B cell (primary cell): ENCODE measurements around the gene TXNDC17. TPM values are rescaled to one million over a fixed set of nuclear protein-coding genes. Genes with fewer than 3 reads are reported as not detected.

Experiments used
- ATAC-seq: fragments of 200-7000 bp; cut with Tn5 transposase; one replicate; pipeline ENCODE4 v1.10.0; 2021; ENCODE audit warnings: low read depth, mild to moderate bottlenecking, moderate number of reproducible peaks, moderate library complexity
- CTCF ChIA-PET: fragments of 350-600 bp; sonication (Branson Sonifier 250); formaldehyde crosslinking; loops from one replicate; lab custom pipeline; 2021; ENCODE audit warnings: antibody characterized with exemption, inconsistent platforms; lab: Charles Lee
- POLR2A ChIA-PET: fragments of 350-600 bp; sonication (Branson Sonifier 250); formaldehyde crosslinking; loops from one replicate; lab custom pipeline; 2021; ENCODE audit warnings: antibody characterized with exemption; lab: Charles Lee
- DNase-seq: peaks from one replicate; pipeline ENCODE4 v3.0.0; 2013
- H2AFZ ChIP-seq: 2 replicates; pipeline ENCODE4 v1.6.1; 2012; ENCODE audit warnings: mild to moderate bottlenecking, low read depth, low read length; ENCODE audit not compliant: insufficient read depth, poor library complexity, severe bottlenecking
- H3K27ac ChIP-seq, 2 donors: 1 replicate in 1 of 2; 2 replicates in 1 of 2; pipeline ENCODE4 v1.5.1; 2012 to 2013; ENCODE audit warnings: low read length in 2 of 2, mild to moderate bottlenecking in 2 of 2, moderate library complexity in 1 of 2
- H3K27me3 ChIP-seq, 4 experiments: fragments of 200-600 bp in 1 of 4; sonication (generic) in 1 of 4; replicated peaks in 1 of 4; 1 replicate in 2 of 4; 2 replicates in 2 of 4; pipeline versions ENCODE4 v1.6.1 to v1.7.0; 2013 to 2016; ENCODE audit warnings: low read length in 3 of 4, mild to moderate bottlenecking in 2 of 4, mixed read lengths in 1 of 4, moderate library complexity in 1 of 4; ENCODE audit not compliant: insufficient read depth in 4 of 4, control insufficient read depth in 3 of 4; ENCODE audit errors: control extremely low read depth in 1 of 4
- H3K36me3 ChIP-seq, 2 experiments: replicated peaks in 1 of 2; 1 replicate in 1 of 2; 2 replicates in 1 of 2; pipeline versions ENCODE4 v1.6.1 to v1.7.1; 2013; ENCODE audit warnings: low read length in 1 of 2; ENCODE audit not compliant: insufficient read depth in 2 of 2, control insufficient read depth in 1 of 2; ENCODE audit errors: control extremely low read depth in 1 of 2, extremely low read depth in 1 of 2
- H3K4me1 ChIP-seq, 2 donors: fragments of 200-600 bp in 1 of 2; sonication (generic) in 1 of 2; 1 replicate in 1 of 2; 2 replicates in 1 of 2; pipeline versions ENCODE4 v1.5.1 to v1.6.1; 2013 to 2017; ENCODE audit warnings: low read length in 2 of 2; ENCODE audit not compliant: control insufficient read depth in 2 of 2, insufficient read depth in 2 of 2
- H3K4me2 ChIP-seq: replicated peaks from 2 replicates; pipeline ENCODE3; 2012; ENCODE audit warnings: mild to moderate bottlenecking, low read depth, low read length; ENCODE audit not compliant: poor library complexity, severe bottlenecking
- H3K4me3 ChIP-seq, 5 experiments: fragments of 200-600 bp in 1 of 5; sonication (generic) in 1 of 5; 1 replicate in 3 of 5; 2 replicates in 2 of 5; pipeline versions ENCODE4 v1.5.1 to v1.7.0; 2011 to 2016; ENCODE audit warnings: low read length in 4 of 5, mild to moderate bottlenecking in 4 of 5, low read depth in 2 of 5, control low read depth in 1 of 5, moderate library complexity in 1 of 5; ENCODE audit not compliant: insufficient read depth in 1 of 5; ENCODE audit errors: control extremely low read depth in 1 of 5, extremely low read depth in 1 of 5
- H3K79me2 ChIP-seq: fragments of 200-600 bp; sonication (generic); one replicate; pipeline ENCODE4 v1.6.0; 2016; ENCODE audit warnings: low read length; ENCODE audit not compliant: control insufficient read depth, insufficient read depth
- H3K9ac ChIP-seq: fragments of 200-600 bp; sonication (generic); 2 replicates; pipeline ENCODE4 v1.6.1; 2017; ENCODE audit warnings: mild to moderate bottlenecking, low read length, moderate library complexity
- H3K9me3 ChIP-seq, 3 donors: one replicate each; pipeline versions ENCODE4 v1.6.1 to v1.7.1; 2013; ENCODE audit warnings: low read length in 2 of 3; ENCODE audit not compliant: control insufficient read depth in 2 of 3, insufficient read depth in 1 of 3; ENCODE audit errors: control extremely low read depth in 1 of 3
- H4K20me1 ChIP-seq: 2 replicates; pipeline ENCODE4 v1.6.0; 2012; ENCODE audit warnings: mild to moderate bottlenecking, low read length; ENCODE audit not compliant: insufficient read depth, control insufficient read depth, poor library complexity, severe bottlenecking
- H3K27ac Mint-ChIP-seq: one replicate; pipeline ENCODE4 v1.8.0; 2021; ENCODE audit warnings: mixed read lengths
- H3K27me3 Mint-ChIP-seq: one replicate; pipeline ENCODE4 v1.8.0; 2021; ENCODE audit warnings: mixed read lengths
- H3K4me1 Mint-ChIP-seq: one replicate; pipeline ENCODE4 v1.8.0; 2021; ENCODE audit warnings: mixed read lengths
- H3K4me3 Mint-ChIP-seq: one replicate; pipeline ENCODE4 v1.8.0; 2021; ENCODE audit warnings: mixed read lengths
- H3K9me3 Mint-ChIP-seq: one replicate; pipeline ENCODE4 v1.8.0; 2022; ENCODE audit warnings: mixed read lengths; ENCODE audit not compliant: insufficient read depth
- CTCF ChIP-seq: fragments of 200-600 bp; IDR thresholded peaks from one replicate; pipeline ENCODE4 v1.8.0; 2022; ENCODE audit warnings: antibody characterized with exemption, mild to moderate bottlenecking
- EZH2 ChIP-seq: IDR thresholded peaks from 2 replicates; pipeline ENCODE4 v1.6.1; 2012; ENCODE audit warnings: borderline replicate concordance, low read depth, mild to moderate bottlenecking, moderate library complexity, low read length; ENCODE audit not compliant: insufficient read depth, poor library complexity, severe bottlenecking
- WGBS: methylation state at CpG from one replicate; pipeline ENCODE4 v1.1.5; 2013; ENCODE audit warnings: missing lambda C conversion rate; ENCODE audit not compliant: insufficient coverage; 5-methylcytosine and 5-hydroxymethylcytosine counted together
- intact Hi-C: fragments of 100-400 bp; cut with micrococcal nuclease; formaldehyde crosslinking; loops from one replicate; pipeline ENCODE4 v1.10.0; 2022
- polyA plus RNA-seq: library from polyadenylated mRNA; depleted of rRNA; stranded (reverse); fragments of >200 nt; gene quantifications from 2 replicates; pipeline ENCODE4 v1.2.3, GENCODE V29; 2012
- total RNA-seq, 2 donors: library from RNA; stranded (reverse); fragments of 120-200 nt in 1 of 2; gene quantifications; 1 replicate in 1 of 2; 2 replicates in 1 of 2; pipeline versions ENCODE4 v1.2.3 to v1.2.4, GENCODE V29; 2013 to 2022

The TXNDC17 gene
- total and polyA plus RNA-seq, 2 donors (not counting 1 experiment from before 2014, with no cell fraction given), result 19.5 to 33.7 TPM

GRCh38 chr17:6599364-6599763 lies 41.5 kb upstream of the TXNDC17 start:
- peak; percentile 55 for DNase-seq
- no peaks in the 10 kb centered on the region for H3K79me2 ChIP-seq
- Mint-ChIP-seq H3K27ac (peak overlapping the region; percentile 71), H3K4me3 (no peak overlapping the region), H3K27me3 (no peaks in the 10 kb centered on the region), H3K4me1 (peaks cover 14% of the 10 kb centered on the region), H3K9me3 (no peaks in the 10 kb centered on the region)
- H3K4me2 ChIP-seq, result no peak overlapping the region
- intact Hi-C loops, result loop anchor here (5.0 kb wide), 1 partner anchor 127 kb away; no protein-coding TSS in a partner anchor
- no peak overlapping the region for H2AFZ ChIP-seq
- no peak overlapping the region for H3K27ac ChIP-seq
- H3K4me1 ChIP-seq, result peaks cover 11 to 12% of the 10 kb centered on the region in 2 donors
- POLR2A ChIA-PET, result interaction anchor here (1.5 kb wide), 1 partner anchor 42 kb away, joined by 3 read pairs; the partner anchor contains the start of genes KIAA0753 and TXNDC17
- TF ChIP-seq CTCF (no peak), EZH2 (no peak)
- H3K27me3 ChIP-seq, result no peaks in the 10 kb centered on the region
- no peaks in the 10 kb centered on the region for H4K20me1 ChIP-seq
- no peak overlapping the region for H3K9ac ChIP-seq
- H3K36me3 ChIP-seq, result peaks cover 15 to 29% of the 10 kb centered on the region in 2 experiments
- CTCF ChIA-PET, result interaction anchor here (0.9 to 1.7 kb wide), 5 partner anchors 23 to 201 kb away, joined by 3 to 12 read pairs (median 4); no protein-coding TSS in a partner anchor
- H3K4me3 ChIP-seq, result no peak overlapping the region
- ATAC-seq, result peak; percentile 41
- no peaks in the 10 kb centered on the region for H3K9me3 ChIP-seq

GRCh38 chr17:6602141-6602540 lies 38.7 kb upstream of the TXNDC17 start:
- peaks cover 14% of the 10 kb centered on the region for H3K4me1 Mint-ChIP-seq
- Histone ChIP-seq H2AFZ (no peak overlapping the region), H3K27ac (no peak overlapping the region), H4K20me1 (no peaks in the 10 kb centered on the region), H3K27me3 (no peaks in the 10 kb centered on the region), H3K36me3 (peaks cover 8 to 31% of the 10 kb centered on the region in 2 experiments), H3K9ac (no peak overlapping the region), H3K4me1 (peaks cover 11 to 12% of the 10 kb centered on the region in 2 donors), H3K79me2 (no peaks in the 10 kb centered on the region), H3K4me3 (no peak overlapping the region), H3K9me3 (no peaks in the 10 kb centered on the region), H3K4me2 (no peak overlapping the region)
- no peak for DNase-seq
- H3K9me3 Mint-ChIP-seq, result no peaks in the 10 kb centered on the region
- H3K27me3 Mint-ChIP-seq, result no peaks in the 10 kb centered on the region
- no peak overlapping the region for H3K4me3 Mint-ChIP-seq
- intact Hi-C loops, result no loop called here
- ChIA-PET POLR2A (no interaction called here), CTCF (no interaction called here)
- no CpG with 5 or more reads among the region's 2 CpGs for WGBS
- TF ChIP-seq EZH2 (no peak), CTCF (no peak)
- no peak for ATAC-seq
- H3K27ac Mint-ChIP-seq, result no peak overlapping the region
